Erythroblast (primary cell): Measurements from ENCODE around the gene NHLRC4.
A peak's percentile ranks its signal among the peaks of the same experiment; 100 is the strongest.
"Not testable (repeated sequence)": the region's sequence is repeated elsewhere in the genome, so short reads cannot be mapped to it uniquely, and the experiment has no call there.

Source experiments
- DNase-seq, 2 experiments: peaks; one replicate each; lab custom pipeline; 2025; lab: John Stamatoyannopoulos, UW
- GATA1 ChIP-seq: IDR thresholded peaks from 2 replicates; pipeline ENCODE4 v1.6.1; 2011; ENCODE audit warnings: low read depth, mild to moderate bottlenecking, control low read depth, low read length, moderate library complexity
- POLR2A ChIP-seq: IDR thresholded peaks from 2 replicates; pipeline ENCODE4 v1.6.1; 2011; ENCODE audit warnings: mild to moderate bottlenecking, low read length

The NHLRC4 gene

GRCh38 chr16:592518-593306 lies 25.9 kb downstream of the NHLRC4 start:
- TF ChIP-seq POLR2A (no peak), GATA1 (no peak)

GRCh38 chr16:593406-593805 lies 26.6 kb downstream of the NHLRC4 start:
- TF ChIP-seq POLR2A (no peak), GATA1 (no peak)
- no peak for DNase-seq

More at GRCh38 chr16:592518-593306, 25.9 kb downstream of the NHLRC4 start:
- no peak for DNase-seq

GRCh38 chr16:593807-594206 lies 27.0 kb downstream of the NHLRC4 start:
- TF ChIP-seq POLR2A = no peak
- TF ChIP-seq GATA1 = no peak
- DNase-seq = no peak

- DNase-seq = no peak
- TF ChIP-seq POLR2A (no peak), GATA1 (no peak)
Measured at GRCh38 chr16:595094-595528, 28.3 kb downstream of the NHLRC4 start.

GRCh38 chr16:595942-596735 lies 29.3 kb downstream of the NHLRC4 start:
- no peak for DNase-seq
- TF ChIP-seq GATA1 (no peak), POLR2A (no peak)

GRCh38 chr16:596736-597060 lies 29.9 kb downstream of the NHLRC4 start:
- no peak for DNase-seq
- no peak for TF ChIP-seq POLR2A
- TF ChIP-seq GATA1 = no peak

- DNase-seq = not testable (repeated sequence)
Measured at GRCh38 chr16:597655-598054, 30.9 kb downstream of the NHLRC4 start.

GRCh38 chr16:598823-599739 lies 32.3 kb downstream of the NHLRC4 start:
- TF ChIP-seq GATA1 (no peak), POLR2A (no peak)
- DNase-seq = no peak

GRCh38 chr16:600781-601180 lies 34.0 kb downstream of the NHLRC4 start:
- TF ChIP-seq GATA1 (no peak), POLR2A (no peak)

GRCh38 chr16:603933-604332 lies 37.1 kb downstream of the NHLRC4 start:
- no peak for DNase-seq
- TF ChIP-seq GATA1 = no peak
- no peak for TF ChIP-seq POLR2A

More at GRCh38 chr16:600781-601180, 34.0 kb downstream of the NHLRC4 start:
- DNase-seq = peak in 1 of 2 experiments; percentile 25

GRCh38 chr16:606656-607307 lies 40.0 kb downstream of the NHLRC4 start:
- no peak for TF ChIP-seq POLR2A
- no peak for TF ChIP-seq GATA1
- no peak for DNase-seq

- TF ChIP-seq POLR2A = no peak
- TF ChIP-seq GATA1 = no peak
- no peak for DNase-seq
Measured at GRCh38 chr16:608019-608418, 41.2 kb downstream of the NHLRC4 start.

- TF ChIP-seq POLR2A (no peak), GATA1 (no peak)
Measured at GRCh38 chr16:609316-609715, 42.5 kb downstream of the NHLRC4 start.

GRCh38 chr16:609984-610383 lies 43.2 kb downstream of the NHLRC4 start:
- no peak for TF ChIP-seq GATA1
- TF ChIP-seq POLR2A = no peak
- DNase-seq = no peak

More at GRCh38 chr16:609316-609715, 42.5 kb downstream of the NHLRC4 start:
- no peak for DNase-seq
